CD14-positive monocyte (primary cell): ENCODE measurements around the gene CHRNB4. TPM values are rescaled to one million over a fixed set of nuclear protein-coding genes. Genes with fewer than 3 reads are reported as not detected.

Experiments
- DNase-seq, 3 donors: peaks; one replicate each; pipeline ENCODE4 v3.0.0-alpha.2; 2011 to 2022
- H2AFZ ChIP-seq: 2 replicates; pipeline ENCODE4 v1.6.0; 2012; ENCODE audit warnings: mild to moderate bottlenecking, low read depth, low read length, inconsistent platforms; ENCODE audit not compliant: insufficient read depth, poor library complexity, severe bottlenecking
- H3K27ac ChIP-seq, 2 donors: 1 replicate in 1 of 2; 2 replicates in 1 of 2; pipeline ENCODE4 v1.5.1; 2012 to 2013; ENCODE audit warnings: low read length in 2 of 2, control low read depth in 1 of 2, inconsistent platforms in 1 of 2, low read depth in 1 of 2, mild to moderate bottlenecking in 1 of 2
- H3K27me3 ChIP-seq, 2 donors: one replicate each; pipeline versions ENCODE4 v1.6.0 to v1.6.1; 2011 to 2013; ENCODE audit warnings: low read length in 2 of 2; ENCODE audit not compliant: control insufficient read depth in 2 of 2, insufficient read depth in 2 of 2
- H3K36me3 ChIP-seq, 2 donors: replicated peaks in 1 of 2; 1 replicate in 1 of 2; 2 replicates in 1 of 2; pipeline versions ENCODE4 v1.5.1 to v1.6.1; 2012 to 2013; ENCODE audit warnings: low read length in 2 of 2, control low read depth in 1 of 2, inconsistent platforms in 1 of 2, mild to moderate bottlenecking in 1 of 2; ENCODE audit not compliant: insufficient read depth in 2 of 2, control insufficient read depth in 1 of 2
- H3K4me1 ChIP-seq, 2 donors: 1 replicate in 1 of 2; 2 replicates in 1 of 2; pipeline versions ENCODE4 v1.5.1 to v1.6.1; 2012 to 2013; ENCODE audit warnings: low read length in 2 of 2, control low read depth in 1 of 2, inconsistent platforms in 1 of 2, mild to moderate bottlenecking in 1 of 2, moderate library complexity in 1 of 2; ENCODE audit not compliant: insufficient read depth in 2 of 2, control insufficient read depth in 1 of 2
- H3K4me2 ChIP-seq: replicated peaks from 2 replicates; pipeline ENCODE3; 2012; ENCODE audit warnings: low read length, moderate library complexity, mild to moderate bottlenecking; ENCODE audit not compliant: poor library complexity, severe bottlenecking; ENCODE audit errors: extremely low read depth
- H3K4me3 ChIP-seq, 3 experiments: fragments of 200-600 bp in 1 of 3; sonication (generic) in 1 of 3; replicated peaks in 1 of 3; 1 replicate in 2 of 3; 2 replicates in 1 of 3; pipeline ENCODE4 v1.5.1; 2011 to 2013; ENCODE audit warnings: low read length in 3 of 3, mild to moderate bottlenecking in 3 of 3, control low read depth in 2 of 3, low read depth in 2 of 3, inconsistent platforms in 1 of 3, moderate library complexity in 1 of 3
- H3K79me2 ChIP-seq: 2 replicates; pipeline ENCODE4 v1.6.0; 2012; ENCODE audit warnings: mild to moderate bottlenecking, control low read depth, inconsistent platforms, low read length, moderate library complexity; ENCODE audit not compliant: insufficient read depth
- H3K9ac ChIP-seq: 2 replicates; pipeline ENCODE4 v1.6.0; 2017; ENCODE audit warnings: low read length, mild to moderate bottlenecking; ENCODE audit not compliant: insufficient read depth, poor library complexity, severe bottlenecking
- H3K9me3 ChIP-seq, 2 donors: replicated peaks in 1 of 2; 1 replicate in 1 of 2; 2 replicates in 1 of 2; pipeline versions ENCODE4 v1.5.1 to v1.6.1; 2012 to 2013; ENCODE audit warnings: low read length in 2 of 2, control low read depth in 1 of 2; ENCODE audit not compliant: control insufficient read depth in 1 of 2, insufficient read depth in 1 of 2
- H4K20me1 ChIP-seq: 2 replicates; pipeline ENCODE4 v1.6.0; 2012; ENCODE audit warnings: mild to moderate bottlenecking, low read length, control low read depth, moderate library complexity; ENCODE audit not compliant: insufficient read depth
- H3K27ac Mint-ChIP-seq, 7 donors: one replicate each; pipeline ENCODE4 v1.8.0; 2020; ENCODE audit warnings: mild to moderate bottlenecking in 7 of 7, mixed read lengths in 7 of 7, moderate library complexity in 6 of 7, inconsistent platforms in 2 of 7
- H3K27me3 Mint-ChIP-seq, 3 donors: one replicate each; pipeline ENCODE4 v1.8.0; 2021 to 2022; ENCODE audit warnings: low read depth in 3 of 3, mild to moderate bottlenecking in 3 of 3, mixed read lengths in 3 of 3, moderate library complexity in 3 of 3, inconsistent platforms in 1 of 3
- H3K36me3 Mint-ChIP-seq, 2 donors: one replicate each; pipeline ENCODE4 v1.8.0; 2020; ENCODE audit warnings: mixed read lengths in 2 of 2, inconsistent platforms in 1 of 2, mild to moderate bottlenecking in 1 of 2
- H3K4me1 Mint-ChIP-seq: one replicate; pipeline ENCODE4 v1.8.0; 2020; ENCODE audit warnings: mild to moderate bottlenecking, mixed read lengths
- H3K4me3 Mint-ChIP-seq, 2 donors: one replicate each; pipeline ENCODE4 v1.8.0; 2020; ENCODE audit warnings: mild to moderate bottlenecking in 2 of 2, mixed read lengths in 2 of 2, moderate library complexity in 1 of 2
- H3K9me3 Mint-ChIP-seq, 7 donors: one replicate each; pipeline ENCODE4 v1.8.0; 2020 to 2022; ENCODE audit warnings: mixed read lengths in 7 of 7, mild to moderate bottlenecking in 6 of 7, moderate library complexity in 6 of 7, inconsistent platforms in 2 of 7
- WGBS: methylation state at CpG from one replicate; pipeline ENCODE4 v1.1.5; 2013; ENCODE audit warnings: missing lambda C conversion rate; ENCODE audit not compliant: insufficient coverage; 5-methylcytosine and 5-hydroxymethylcytosine counted together
- intact Hi-C, 2 donors: fragments of 100-400 bp; cut with micrococcal nuclease; formaldehyde crosslinking; loops; one replicate each; pipeline versions ENCODE4 v1.15.0 to v1.15.1; 2023
- polyA plus RNA-seq, 3 donors: library from polyadenylated mRNA; depleted of rRNA in 1 of 3; unstranded in 2 of 3; stranded (reverse) in 1 of 3; fragments of 300-500 nt in 2 of 3; fragments of >200 nt in 1 of 3; fragmentation: Illumina TruSeq in 2 of 3; gene quantifications; 1 replicate in 2 of 3; 2 replicates in 1 of 3; pipeline ENCODE4 v1.2.3, GENCODE V29; 2012 to 2021
- TF ChIP-seq, protein P1 (sequence below): fragments of 200-600 bp; IDR thresholded peaks from one replicate; pipeline ENCODE4 v1.8.0; 2022; ENCODE audit warnings: antibody characterized with exemption, mild to moderate bottlenecking

Gene CHRNB4
- polyA plus RNA-seq, 3 donors, result not detected

DNA sequence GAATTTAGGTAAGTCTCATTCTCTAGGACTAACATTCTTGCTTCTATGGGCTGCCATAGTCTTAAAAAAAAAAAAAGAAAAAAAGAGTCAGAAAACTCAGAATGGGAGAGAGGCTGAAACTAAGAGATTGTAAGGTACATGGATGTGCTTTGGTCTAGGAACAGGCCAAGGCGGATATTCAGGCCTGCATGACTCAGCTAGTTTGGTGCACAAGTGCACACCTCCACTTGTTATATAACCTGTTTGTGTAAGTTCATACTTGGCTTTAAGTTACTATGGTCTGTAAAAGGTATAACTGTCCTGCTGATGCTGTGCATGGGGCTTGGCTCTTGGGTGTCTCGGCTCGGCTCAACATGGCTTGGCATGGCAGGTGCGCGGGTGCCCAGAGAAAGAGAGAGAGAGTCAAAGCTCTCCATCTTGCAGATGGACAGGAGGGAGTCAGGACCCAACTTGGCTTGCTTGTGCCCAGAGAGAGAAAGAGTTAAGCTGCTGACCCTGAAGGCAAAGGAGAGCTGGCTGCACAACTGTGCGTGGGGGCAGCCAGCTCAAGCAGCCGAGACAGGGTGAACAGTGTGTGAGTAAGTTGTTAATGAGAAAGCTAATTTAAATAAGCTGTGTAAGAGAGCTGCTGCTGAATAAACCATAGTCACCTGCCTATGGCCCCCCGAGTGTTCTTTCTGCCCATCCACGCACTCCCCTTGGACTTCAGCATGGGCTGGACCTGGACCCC is 31.4 kb upstream of the CHRNB4 start:
- no peaks in the 10 kb centered on the region for H3K4me1 Mint-ChIP-seq
- H3K4me3 Mint-ChIP-seq, result no peak overlapping the region
- DNase-seq, result no peak
- no peaks in the 10 kb centered on the region for H4K20me1 ChIP-seq
- H3K9me3 ChIP-seq, result peaks cover 0 to 10% of the 10 kb centered on the region in 2 donors
- no peak overlapping the region for H2AFZ ChIP-seq
- intact Hi-C loops, result no loop called here
- H3K79me2 ChIP-seq, result no peaks in the 10 kb centered on the region
- H3K4me1 ChIP-seq, result no peaks in the 10 kb centered on the region
- peak overlapping the region in 1 of 7 donors; percentile 48 for H3K27ac Mint-ChIP-seq
- no peak overlapping the region for H3K27ac ChIP-seq
- no peak overlapping the region for H3K9ac ChIP-seq
- no peak overlapping the region for H3K4me2 ChIP-seq
- no peaks in the 10 kb centered on the region for H3K36me3 ChIP-seq
- peaks cover 0 to 8% (median 1%) of the 10 kb centered on the region in 3 donors for H3K27me3 Mint-ChIP-seq
- no peak overlapping the region for H3K4me3 ChIP-seq
- no peaks in the 10 kb centered on the region for H3K27me3 ChIP-seq
- no peaks in the 10 kb centered on the region for H3K36me3 Mint-ChIP-seq
- 97% methylated on average over 8 of the region's 9 CpGs for WGBS
- TF ChIP-seq, protein P1, sequence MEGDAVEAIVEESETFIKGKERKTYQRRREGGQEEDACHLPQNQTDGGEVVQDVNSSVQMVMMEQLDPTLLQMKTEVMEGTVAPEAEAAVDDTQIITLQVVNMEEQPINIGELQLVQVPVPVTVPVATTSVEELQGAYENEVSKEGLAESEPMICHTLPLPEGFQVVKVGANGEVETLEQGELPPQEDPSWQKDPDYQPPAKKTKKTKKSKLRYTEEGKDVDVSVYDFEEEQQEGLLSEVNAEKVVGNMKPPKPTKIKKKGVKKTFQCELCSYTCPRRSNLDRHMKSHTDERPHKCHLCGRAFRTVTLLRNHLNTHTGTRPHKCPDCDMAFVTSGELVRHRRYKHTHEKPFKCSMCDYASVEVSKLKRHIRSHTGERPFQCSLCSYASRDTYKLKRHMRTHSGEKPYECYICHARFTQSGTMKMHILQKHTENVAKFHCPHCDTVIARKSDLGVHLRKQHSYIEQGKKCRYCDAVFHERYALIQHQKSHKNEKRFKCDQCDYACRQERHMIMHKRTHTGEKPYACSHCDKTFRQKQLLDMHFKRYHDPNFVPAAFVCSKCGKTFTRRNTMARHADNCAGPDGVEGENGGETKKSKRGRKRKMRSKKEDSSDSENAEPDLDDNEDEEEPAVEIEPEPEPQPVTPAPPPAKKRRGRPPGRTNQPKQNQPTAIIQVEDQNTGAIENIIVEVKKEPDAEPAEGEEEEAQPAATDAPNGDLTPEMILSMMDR, result no peak
- peaks cover 3 to 16% (median 5%) of the 10 kb centered on the region in 7 donors for H3K9me3 Mint-ChIP-seq

DNA sequence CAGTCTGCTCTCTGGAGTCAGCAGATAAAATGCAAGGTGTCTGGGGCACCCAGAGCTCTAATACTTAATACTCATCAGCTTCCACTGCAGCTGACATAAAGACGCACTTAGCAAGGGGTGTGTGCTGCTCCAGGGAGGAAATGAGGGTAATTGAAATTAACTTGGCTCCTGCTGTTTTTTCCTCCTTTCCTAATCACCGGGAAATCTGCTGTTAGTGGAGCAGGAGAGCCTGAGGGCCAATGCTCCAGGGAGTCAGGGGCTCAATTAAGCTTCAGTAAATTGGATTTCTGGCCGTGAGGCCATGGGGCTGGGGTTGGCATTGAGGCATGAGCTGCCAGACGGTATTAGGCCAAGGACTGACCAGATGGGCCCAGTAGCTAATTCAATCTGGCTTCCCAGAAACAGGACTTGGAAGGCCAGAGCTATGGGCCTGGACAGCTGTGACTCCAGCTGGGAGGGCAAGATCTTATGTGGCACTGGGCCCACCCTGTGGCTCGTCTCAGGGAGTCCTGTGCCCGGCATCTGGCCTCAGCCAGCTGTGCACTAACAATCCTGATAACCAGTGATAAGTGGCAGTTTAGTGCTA is 30.7 kb upstream of the CHRNB4 start:
- no peak overlapping the region for H3K4me2 ChIP-seq
- no peaks in the 10 kb centered on the region for H4K20me1 ChIP-seq
- H3K4me1 Mint-ChIP-seq, result no peaks in the 10 kb centered on the region
- H3K27me3 ChIP-seq, result no peaks in the 10 kb centered on the region
- H3K4me3 ChIP-seq, result no peak overlapping the region
- H3K36me3 Mint-ChIP-seq, result no peaks in the 10 kb centered on the region
- H3K79me2 ChIP-seq, result no peaks in the 10 kb centered on the region
- no peak overlapping the region for H3K9ac ChIP-seq
- peaks cover 1 to 8% (median 2%) of the 10 kb centered on the region in 3 donors for H3K27me3 Mint-ChIP-seq
- no peak overlapping the region for H2AFZ ChIP-seq
- H3K4me3 Mint-ChIP-seq, result no peak overlapping the region
- H3K27ac ChIP-seq, result no peak overlapping the region
- H3K9me3 Mint-ChIP-seq, result peaks cover 3 to 16% (median 5%) of the 10 kb centered on the region in 7 donors
- no peak for DNase-seq
- H3K27ac Mint-ChIP-seq, result no peak overlapping the region
- intact Hi-C loops, result no loop called here
- no peaks in the 10 kb centered on the region for H3K4me1 ChIP-seq
- WGBS, result 94% methylated on average over 3 of the region's 6 CpGs
- TF ChIP-seq, protein P1, result no peak
- H3K36me3 ChIP-seq, result no peaks in the 10 kb centered on the region
- peaks cover 0 to 10% of the 10 kb centered on the region in 2 donors for H3K9me3 ChIP-seq
